Muscle layer of duodenum (tissue), 2 donors: ENCODE measurements around the gene EEA1.
A peak's percentile ranks its signal among the peaks of the same experiment; 100 is the strongest.

Source experiments
- H3K27ac ChIP-seq: one replicate; pipeline ENCODE4 v1.7.0; 2013; ENCODE audit warnings: mild to moderate bottlenecking, low read length
- H3K27me3 ChIP-seq: one replicate; pipeline ENCODE4 v1.7.0; 2013; ENCODE audit warnings: low read depth, mild to moderate bottlenecking, control low read depth, low read length
- H3K36me3 ChIP-seq, 2 donors: one replicate each; pipeline ENCODE4 v1.7.0; 2013; ENCODE audit warnings: low read length in 2 of 2, control low read depth in 1 of 2, mild to moderate bottlenecking in 1 of 2; ENCODE audit not compliant: insufficient read depth in 2 of 2, control insufficient read depth in 1 of 2
- H3K4me1 ChIP-seq, 2 donors: one replicate each; pipeline ENCODE4 v1.7.0; 2013; ENCODE audit warnings: low read length in 2 of 2, mild to moderate bottlenecking in 2 of 2, control low read depth in 1 of 2, moderate library complexity in 1 of 2; ENCODE audit not compliant: insufficient read depth in 2 of 2, control insufficient read depth in 1 of 2
- H3K4me3 ChIP-seq, 2 donors: one replicate each; pipeline ENCODE4 v1.7.0; 2013; ENCODE audit warnings: low read length in 2 of 2, low read depth in 1 of 2, mild to moderate bottlenecking in 1 of 2
- H3K9me3 ChIP-seq, 2 donors: one replicate each; pipeline ENCODE4 v1.7.0; 2013; ENCODE audit warnings: low read length in 2 of 2, control low read depth in 1 of 2, mild to moderate bottlenecking in 1 of 2; ENCODE audit not compliant: control insufficient read depth in 1 of 2
- donor health status: healthy.

Gene EEA1

GRCh38 chr12:92745856-92746550, 183.1 kb downstream of the EEA1 start:
- no peaks in the 10 kb centered on the region for H3K27me3 ChIP-seq
- H3K9me3 ChIP-seq = no peaks in the 10 kb centered on the region
- H3K4me1 ChIP-seq = no peaks in the 10 kb centered on the region
- no peaks in the 10 kb centered on the region for H3K36me3 ChIP-seq
- H3K4me3 ChIP-seq = no peak overlapping the region
- no peak overlapping the region for H3K27ac ChIP-seq

DNA sequence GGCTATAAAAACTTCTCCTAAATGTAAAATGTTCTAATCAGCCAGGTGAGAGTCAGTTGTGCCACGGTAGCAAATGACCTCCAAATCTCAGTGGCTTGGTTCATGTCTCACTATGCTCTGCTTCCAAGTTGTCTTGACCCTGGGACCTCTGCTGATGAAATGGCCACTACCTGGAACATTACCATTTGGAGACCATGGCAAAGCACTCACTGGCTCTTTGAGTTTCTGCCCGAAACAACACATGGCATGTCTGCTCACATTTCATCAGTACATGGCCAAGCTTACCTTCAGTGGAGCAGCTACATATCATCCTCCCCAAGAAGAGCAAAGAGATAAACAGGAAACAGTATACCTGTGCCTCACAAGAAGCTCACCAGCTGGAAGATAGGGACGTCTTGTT, 186.1 kb downstream of the EEA1 start:
- H3K9me3 ChIP-seq = no peaks in the 10 kb centered on the region

DNA sequence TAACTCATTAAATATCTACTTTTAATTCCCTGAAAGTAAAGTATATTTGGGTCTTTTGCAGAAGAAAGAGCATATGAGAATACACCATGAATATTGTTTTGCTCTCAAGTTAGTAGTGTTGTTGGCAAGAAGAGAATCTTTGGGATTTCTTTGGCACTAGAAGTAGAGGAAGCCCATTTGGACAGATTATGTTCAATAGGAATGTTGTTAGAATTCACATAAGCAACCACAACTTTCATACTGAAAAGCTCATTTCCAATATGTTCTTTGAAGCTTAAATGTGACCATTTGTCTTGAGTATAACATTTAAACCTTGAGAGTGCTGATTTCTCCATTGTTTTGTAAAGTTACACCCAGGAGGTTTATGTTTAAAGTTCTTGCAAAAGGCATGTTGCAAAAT, 188.7 kb downstream of the EEA1 start:
- Histone ChIP-seq H3K9me3 (no peaks in the 10 kb centered on the region), H3K36me3 (no peaks in the 10 kb centered on the region), H3K27ac (no peak overlapping the region), H3K4me1 (peaks cover 0 to 1% of the 10 kb centered on the region in 2 donors), H3K4me3 (no peak overlapping the region), H3K27me3 (no peaks in the 10 kb centered on the region)

More for the DNA sequence above, 186.1 kb downstream of the EEA1 start:
- H3K27me3 ChIP-seq = no peaks in the 10 kb centered on the region
- no peaks in the 10 kb centered on the region for H3K36me3 ChIP-seq
- no peak overlapping the region for H3K27ac ChIP-seq
- no peaks in the 10 kb centered on the region for H3K4me1 ChIP-seq
- H3K4me3 ChIP-seq = no peak overlapping the region

GRCh38 chr12:92739113-92739512, 190.0 kb downstream of the EEA1 start:
- Histone ChIP-seq H3K27me3 (no peaks in the 10 kb centered on the region), H3K4me1 (peaks cover 0 to 5% of the 10 kb centered on the region in 2 donors), H3K9me3 (no peaks in the 10 kb centered on the region), H3K27ac (no peak overlapping the region), H3K4me3 (no peak overlapping the region), H3K36me3 (no peaks in the 10 kb centered on the region)

GRCh38 chr12:92737855-92738850, 190.9 kb downstream of the EEA1 start:
- Histone ChIP-seq H3K27me3 (no peaks in the 10 kb centered on the region), H3K9me3 (no peaks in the 10 kb centered on the region), H3K4me1 (peaks cover 0 to 5% of the 10 kb centered on the region in 2 donors), H3K27ac (no peak overlapping the region), H3K36me3 (no peaks in the 10 kb centered on the region), H3K4me3 (no peak overlapping the region)

DNA sequence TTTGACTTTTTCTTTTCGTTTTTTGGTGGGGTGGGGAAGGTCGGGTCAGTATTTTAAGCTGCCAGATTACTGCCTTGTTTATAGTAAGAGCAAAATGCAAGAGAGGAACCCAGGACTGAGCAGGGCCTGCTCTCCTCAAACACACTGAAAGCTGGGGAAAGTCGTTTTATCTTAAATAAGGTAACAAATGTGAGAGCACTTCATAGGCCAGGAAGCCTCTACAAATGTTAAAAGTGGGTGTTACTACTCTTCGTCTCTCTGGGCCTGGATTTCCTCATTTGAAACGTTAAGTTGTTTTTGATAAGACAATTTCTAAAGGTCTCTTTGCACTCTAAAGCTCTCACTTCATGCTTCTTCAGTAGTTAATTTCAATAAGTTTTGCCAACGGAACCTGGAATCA, 192.5 kb downstream of the EEA1 start:
- Histone ChIP-seq H3K27me3 (no peaks in the 10 kb centered on the region), H3K4me1 (peaks cover 0 to 9% of the 10 kb centered on the region in 2 donors), H3K36me3 (no peaks in the 10 kb centered on the region), H3K9me3 (no peaks in the 10 kb centered on the region), H3K27ac (no peak overlapping the region), H3K4me3 (no peak overlapping the region)

- no peaks in the 10 kb centered on the region for H3K36me3 ChIP-seq
- no peaks in the 10 kb centered on the region for H3K9me3 ChIP-seq
- peak overlapping the region; percentile 26 for H3K27ac ChIP-seq
- peaks cover 0 to 9% of the 10 kb centered on the region in 2 donors for H3K4me1 ChIP-seq
- H3K4me3 ChIP-seq = no peak overlapping the region
- H3K27me3 ChIP-seq = no peaks in the 10 kb centered on the region
Observed at GRCh38 chr12:92735131-92735721, 193.9 kb downstream of the EEA1 start.

GRCh38 chr12:92733661-92734060, 195.4 kb downstream of the EEA1 start:
- Histone ChIP-seq H3K4me3 (no peak overlapping the region), H3K36me3 (no peaks in the 10 kb centered on the region), H3K27ac (no peak overlapping the region), H3K9me3 (no peaks in the 10 kb centered on the region), H3K4me1 (peaks cover 0 to 9% of the 10 kb centered on the region in 2 donors), H3K27me3 (no peaks in the 10 kb centered on the region)

- H3K27me3 ChIP-seq = no peaks in the 10 kb centered on the region
- no peak overlapping the region for H3K4me3 ChIP-seq
- no peak overlapping the region for H3K27ac ChIP-seq
- H3K36me3 ChIP-seq = no peaks in the 10 kb centered on the region
- no peaks in the 10 kb centered on the region for H3K9me3 ChIP-seq
- peaks cover 0 to 9% of the 10 kb centered on the region in 2 donors for H3K4me1 ChIP-seq
Observed at GRCh38 chr12:92733181-92733580, 195.9 kb downstream of the EEA1 start.

GRCh38 chr12:92732716-92733115, 196.4 kb downstream of the EEA1 start:
- Histone ChIP-seq H3K9me3 (no peaks in the 10 kb centered on the region), H3K36me3 (no peaks in the 10 kb centered on the region), H3K27ac (no peak overlapping the region), H3K4me1 (peaks cover 0 to 9% of the 10 kb centered on the region in 2 donors), H3K4me3 (no peak overlapping the region), H3K27me3 (no peaks in the 10 kb centered on the region)

DNA sequence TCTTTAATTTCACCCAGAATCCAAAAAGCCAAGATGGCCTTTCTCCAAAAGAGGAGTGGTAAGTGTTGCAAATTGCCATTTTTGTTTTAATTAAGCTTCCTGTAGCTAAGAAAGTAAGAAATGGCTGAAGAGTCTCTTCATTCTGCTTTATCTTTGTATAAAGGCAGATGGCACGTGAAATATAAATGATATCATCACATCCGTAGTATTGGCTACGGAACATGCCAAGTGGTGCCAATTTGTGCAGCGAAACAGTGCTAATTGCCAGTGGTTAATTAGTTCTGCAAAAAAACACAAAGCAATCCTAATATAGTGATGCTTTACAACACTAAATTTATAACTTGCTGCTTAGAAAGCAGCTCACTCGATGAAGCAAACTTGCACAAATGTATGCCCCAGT, 196.9 kb downstream of the EEA1 start:
- no peaks in the 10 kb centered on the region for H3K27me3 ChIP-seq
- peaks cover 0 to 9% of the 10 kb centered on the region in 2 donors for H3K4me1 ChIP-seq
- no peaks in the 10 kb centered on the region for H3K36me3 ChIP-seq
- H3K27ac ChIP-seq = no peak overlapping the region
- no peak overlapping the region for H3K4me3 ChIP-seq
- H3K9me3 ChIP-seq = no peaks in the 10 kb centered on the region
